Activated T-cell treated with anti-CD3 and anti-CD28 coated beads for 4 hours (primary cell): ENCODE data around the gene PTBP3.
"Not testable (repeated sequence)": the region's sequence is repeated elsewhere in the genome, so short reads cannot be mapped to it uniquely, and the experiment has no call there.

Experiments
- DNase-seq: peaks from one replicate; pipeline ENCODE4 v3.0.0-alpha.2; 2020

PTBP3 gene

DNA sequence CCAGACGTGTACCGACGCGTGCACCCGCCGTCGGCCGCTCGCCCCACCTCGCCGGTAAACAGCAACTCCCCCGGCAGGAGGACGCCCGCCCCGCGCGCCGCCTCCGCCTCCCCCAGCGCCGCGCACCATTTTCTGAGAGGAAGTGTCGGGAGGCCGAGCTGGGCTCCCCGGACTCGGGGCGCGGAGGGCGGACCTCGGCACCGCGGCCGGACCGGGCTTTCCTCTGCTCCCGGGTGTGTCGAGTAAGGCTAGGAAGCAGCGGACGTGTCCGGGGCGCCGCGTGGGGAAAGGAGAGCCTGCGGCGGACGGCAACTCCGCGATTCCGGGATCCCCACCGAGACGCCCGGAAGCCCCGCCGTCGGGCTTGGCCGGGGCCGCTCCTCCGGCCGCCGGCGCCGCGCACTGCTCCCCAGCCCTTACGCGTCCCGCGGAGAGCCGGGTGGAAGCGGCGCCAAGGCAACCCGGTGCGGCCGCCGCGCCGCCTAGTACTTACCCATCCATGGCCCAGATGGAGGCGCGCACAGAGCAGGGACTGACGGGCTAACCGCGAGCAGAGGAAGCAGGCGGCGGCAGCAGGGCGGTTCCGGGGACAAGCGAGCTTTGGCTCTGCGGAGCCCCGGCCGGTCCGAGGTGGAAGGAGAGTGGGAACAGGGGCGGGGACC lies at the start of gene PTBP3:
PTBP3 (minus strand) TSS at position 643 of the 662 bp plus-strand sequence. CDS start 35,754 bp downstream, outside the sequence.
- peak; percentile 65 for DNase-seq

DNA sequence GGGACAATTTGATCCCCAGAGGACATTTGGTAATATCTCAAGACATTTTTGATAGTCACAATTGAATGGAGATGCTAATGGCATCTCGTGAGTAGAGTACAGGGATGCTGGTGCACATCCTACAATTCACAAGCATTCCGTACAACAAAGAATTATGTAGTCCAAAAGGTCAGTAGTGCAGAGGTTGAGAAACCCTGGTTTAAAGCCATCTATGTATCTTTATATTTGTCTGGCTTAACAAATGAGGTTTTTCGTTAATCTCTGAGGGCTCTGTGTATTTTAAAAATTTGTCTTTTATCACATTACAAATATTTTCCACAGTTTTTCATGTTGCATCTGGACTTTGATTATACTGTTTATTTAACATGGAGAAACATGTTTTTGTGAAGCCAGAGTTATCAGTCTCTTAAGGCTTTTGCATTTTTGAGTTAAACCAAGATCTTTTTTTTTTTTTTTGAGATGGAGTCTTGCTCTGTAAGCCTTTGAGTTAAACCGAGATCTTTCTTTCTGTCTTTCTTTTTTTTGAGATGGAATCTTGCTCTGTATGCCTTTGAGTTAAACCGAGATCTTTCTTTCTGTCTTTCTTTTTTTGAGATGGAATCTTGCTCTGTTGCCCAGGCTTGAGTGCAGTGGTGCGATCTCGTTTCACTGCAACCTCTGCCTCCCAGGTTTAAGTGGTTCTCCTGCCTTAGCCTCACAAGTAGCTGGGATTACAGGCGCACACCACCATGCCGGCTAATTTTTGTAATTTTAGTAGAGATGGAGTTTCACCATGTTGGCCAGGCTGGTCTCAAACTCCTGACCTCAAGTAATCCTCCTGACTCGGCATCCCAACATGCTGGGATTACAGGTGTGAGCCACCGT lies 49.3 kb upstream of the PTBP3 start:
- no peak for DNase-seq

- DNase-seq, result no peak
These were observed 48.6 kb upstream of the PTBP3 start for GRCh38 chr9:112382066-112382465.

DNA sequence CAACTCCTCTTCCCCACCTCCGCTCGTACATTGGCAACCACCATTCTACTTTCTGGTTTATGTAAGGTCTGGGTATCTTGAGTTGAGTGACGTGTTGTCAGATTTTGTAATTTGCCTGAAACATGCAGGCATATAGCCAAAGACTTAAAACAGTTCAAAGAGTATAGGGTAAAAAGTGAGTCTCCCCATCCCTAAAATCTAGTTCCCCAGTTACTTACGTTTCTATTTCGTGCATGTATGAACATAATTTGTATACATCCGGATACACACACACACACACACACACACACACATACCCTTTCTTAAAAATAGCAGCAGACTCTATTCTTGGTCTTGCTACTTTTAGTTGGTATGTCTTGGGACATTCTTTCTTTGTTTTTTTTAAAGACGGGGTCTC lies 47.4 kb upstream of the PTBP3 start:
- no peak for DNase-seq

DNA sequence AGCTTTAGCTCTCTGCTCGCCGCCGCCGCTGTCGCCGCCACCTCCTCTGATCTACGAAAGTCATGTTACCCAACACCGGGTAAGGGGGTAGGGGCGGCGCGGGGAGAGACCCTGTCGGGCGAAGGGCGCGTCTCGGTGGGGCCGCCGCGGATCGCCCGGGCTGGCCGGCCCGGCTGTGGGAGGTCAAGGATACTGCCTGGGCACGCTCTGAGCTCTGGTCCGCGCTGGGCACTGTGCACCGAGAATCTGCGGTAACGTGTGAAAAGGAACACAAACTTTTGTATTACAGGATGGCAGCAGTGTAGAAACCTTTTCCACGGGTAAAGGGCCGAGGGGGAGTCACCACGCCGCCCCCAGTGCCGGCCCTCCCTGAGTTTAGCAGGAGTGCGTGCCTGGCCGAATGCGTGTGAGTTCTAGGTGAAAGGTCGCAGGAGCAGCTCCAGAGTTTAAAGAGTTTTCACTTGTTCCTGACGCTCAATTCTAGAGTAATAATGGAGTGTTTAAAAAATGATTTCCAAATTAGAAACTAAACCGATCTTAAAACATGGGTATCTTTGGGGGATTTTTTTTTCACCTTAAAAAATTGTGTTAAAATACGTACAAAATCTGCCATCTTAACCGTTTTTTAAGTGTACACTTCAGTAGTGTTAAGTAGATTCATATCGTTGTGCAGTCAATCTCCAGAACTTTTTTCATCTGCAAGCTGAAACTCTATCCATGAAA lies 46.8 kb upstream of the PTBP3 start, which contains the start of gene HSDL2:
HSDL2 (plus strand) TSS at position 7 of the 723 bp plus-strand sequence; CDS start at position 63, 56 bp downstream.
- no peak for DNase-seq

DNA sequence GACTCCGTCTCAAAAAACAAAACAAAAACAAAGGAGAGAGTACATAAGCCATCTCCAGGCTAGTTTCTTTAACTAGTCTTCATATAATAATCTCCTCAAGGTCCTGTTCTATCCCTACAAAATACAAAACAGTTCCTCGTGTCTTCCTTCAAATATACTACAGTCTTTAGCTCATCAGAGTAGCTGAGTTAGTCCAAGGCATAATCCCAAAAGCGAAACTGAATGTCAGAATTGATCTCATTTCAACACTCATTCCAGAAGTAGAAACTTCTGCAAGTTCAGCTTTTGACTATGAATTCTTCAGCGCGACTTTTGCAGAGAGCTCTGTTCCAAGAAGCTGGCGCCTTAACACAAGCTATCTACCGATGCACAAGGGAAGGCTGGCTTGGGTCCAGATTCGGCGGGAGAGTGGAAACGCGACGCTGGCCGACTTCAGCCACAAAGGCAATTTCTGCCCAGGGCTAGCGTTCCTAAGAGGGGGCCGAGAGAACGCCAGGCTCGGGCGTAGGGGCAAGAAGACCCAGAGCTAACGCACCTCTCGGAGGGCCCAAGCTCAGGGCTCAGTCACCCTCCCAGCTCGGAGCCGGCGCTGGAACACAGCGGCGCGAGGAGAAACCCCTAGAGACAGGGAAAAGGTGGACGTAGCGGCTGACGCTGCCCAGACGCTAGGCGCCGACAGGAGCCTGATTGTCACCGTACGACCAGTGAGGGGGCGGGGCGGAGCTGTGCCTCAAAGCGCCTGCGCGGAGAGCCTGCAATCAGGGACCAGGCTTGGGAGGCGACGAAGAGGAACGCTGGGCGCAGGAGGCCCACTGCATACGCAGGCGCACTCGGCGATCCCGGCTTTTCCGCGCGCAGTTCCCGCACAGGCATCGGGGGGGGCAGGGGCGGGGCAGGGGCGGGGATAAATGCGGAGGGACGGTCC lies 46.0 kb upstream of the PTBP3 start:
- DNase-seq, result peak; percentile 98

DNA sequence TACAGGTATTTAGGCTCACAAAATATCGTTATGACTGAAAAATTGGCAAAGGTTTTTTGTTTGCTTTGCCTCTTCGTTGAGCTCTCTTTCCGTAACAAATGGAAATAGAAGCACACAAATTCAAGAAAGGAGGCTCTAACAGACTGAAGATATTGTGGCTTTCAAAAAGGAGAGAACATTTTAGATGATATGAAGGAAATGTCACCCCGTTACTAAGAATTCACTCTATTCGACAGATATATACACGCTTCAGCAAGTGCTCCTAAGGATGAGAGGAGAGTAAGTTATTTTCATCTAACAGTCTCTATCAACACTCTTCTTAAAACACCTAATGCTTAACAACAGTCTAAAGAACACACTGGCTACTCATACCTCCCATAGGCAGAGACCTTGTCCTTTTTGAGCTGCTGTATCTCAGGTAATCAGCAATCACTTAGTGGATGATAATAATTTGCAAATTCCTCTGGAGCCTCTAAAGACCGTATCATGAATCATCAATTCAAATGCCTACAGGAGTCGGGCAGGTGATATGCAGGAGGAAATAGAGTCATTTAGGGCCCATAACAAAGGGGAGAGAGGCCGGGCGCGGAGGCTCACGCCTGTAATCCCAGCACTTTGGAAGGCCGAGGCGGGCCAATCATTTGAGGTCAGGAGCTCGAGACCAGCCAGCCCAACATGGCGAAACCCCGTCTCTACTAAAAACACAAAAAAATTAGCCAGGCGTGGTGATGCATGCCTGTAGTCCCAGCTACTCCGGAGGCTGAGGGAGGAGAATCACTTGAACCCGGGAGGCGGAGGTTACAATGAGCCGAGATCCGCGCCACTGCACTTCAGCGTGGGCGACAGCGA lies 45.1 kb upstream of the PTBP3 start:
- DNase-seq, result no peak

- DNase-seq, result no peak
These were observed 44.4 kb upstream of the PTBP3 start for GRCh38 chr9:112377684-112378327.

DNA sequence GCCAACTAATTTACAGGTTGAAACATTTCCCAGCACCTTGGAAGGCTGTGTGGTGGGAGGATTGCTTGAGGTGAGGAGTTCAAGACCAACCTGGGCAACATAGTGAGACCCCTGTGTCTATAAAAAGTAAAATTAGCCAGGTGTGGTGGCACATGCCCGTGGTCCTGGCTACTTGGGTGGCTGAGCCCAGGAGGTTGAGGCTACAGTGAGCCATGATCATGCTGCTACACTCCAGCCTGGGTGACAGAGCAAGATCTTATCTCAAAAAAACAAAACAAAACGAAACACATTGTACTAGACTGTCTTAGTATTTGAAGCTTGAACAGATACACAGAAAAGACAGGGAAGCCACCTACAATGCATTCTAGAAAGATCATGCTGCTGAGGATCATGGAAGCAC lies 43.7 kb upstream of the PTBP3 start:
- DNase-seq, result no peak

- no peak for DNase-seq
These were observed 41.9 kb upstream of the PTBP3 start for GRCh38 chr9:112375361-112375760.

DNA sequence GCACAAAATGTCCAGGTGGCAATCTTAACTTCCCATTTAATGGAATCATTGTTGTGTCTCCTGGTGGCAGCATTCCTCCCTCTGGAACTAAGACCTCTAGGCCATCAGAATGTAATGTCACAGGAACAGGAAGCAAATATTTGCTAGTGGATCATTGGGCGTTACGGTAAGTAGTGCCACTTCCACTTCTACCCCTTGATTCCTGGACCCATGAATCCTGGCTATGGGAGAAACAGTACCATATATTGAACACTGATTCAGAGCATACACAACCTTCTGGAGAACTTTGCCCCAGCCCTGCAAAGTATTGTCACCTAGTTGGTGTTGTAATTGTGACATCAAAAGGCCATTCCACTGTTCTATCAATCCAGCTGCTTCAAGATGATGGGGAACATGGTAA lies 40.8 kb upstream of the PTBP3 start:
- not testable (repeated sequence) for DNase-seq

GRCh38 chr9:112373666-112374065 lies 40.2 kb upstream of the PTBP3 start:
- not testable (repeated sequence) for DNase-seq

DNA sequence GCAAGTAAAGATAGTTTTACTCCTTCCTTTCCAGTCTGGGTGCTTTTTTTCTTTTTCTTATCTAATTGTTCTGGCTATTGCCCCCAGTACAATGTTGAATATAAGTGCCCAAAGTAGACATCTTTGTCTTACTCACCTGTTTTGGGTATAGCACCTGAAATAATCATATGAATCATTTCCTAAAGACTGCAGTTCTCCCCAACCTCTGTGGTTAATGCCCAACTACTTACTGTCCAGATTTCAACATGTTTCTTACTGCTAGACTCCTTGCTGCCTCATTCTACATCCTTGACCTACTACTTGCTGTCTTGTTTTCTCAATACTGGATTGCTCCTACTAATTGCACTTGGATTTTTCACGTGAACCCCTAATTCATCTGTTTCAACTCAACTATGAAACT lies 37.6 kb upstream of the PTBP3 start:
- no peak for DNase-seq

- DNase-seq, result no peak
These were observed 36.4 kb upstream of the PTBP3 start for GRCh38 chr9:112369817-112370216.

DNA sequence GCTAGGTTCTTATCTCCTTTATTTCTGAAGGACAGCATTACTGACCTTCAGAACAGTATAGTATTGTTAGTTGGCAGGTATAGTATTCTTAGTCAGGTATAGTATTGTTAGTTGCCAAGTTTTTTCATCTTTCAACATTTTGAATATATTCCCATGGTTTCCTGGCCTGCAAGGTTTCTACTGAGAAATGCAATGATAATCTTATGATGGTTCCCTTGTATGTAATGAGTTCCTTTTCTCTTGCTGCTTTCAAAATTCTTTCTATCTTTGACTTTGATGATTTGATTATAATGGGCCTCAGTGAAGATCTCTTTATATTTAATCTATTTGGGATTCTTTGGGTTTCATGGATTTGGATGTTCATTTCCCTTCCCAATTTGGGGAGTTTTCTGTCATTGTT lies 34.0 kb upstream of the PTBP3 start:
- DNase-seq, result no peak

DNA sequence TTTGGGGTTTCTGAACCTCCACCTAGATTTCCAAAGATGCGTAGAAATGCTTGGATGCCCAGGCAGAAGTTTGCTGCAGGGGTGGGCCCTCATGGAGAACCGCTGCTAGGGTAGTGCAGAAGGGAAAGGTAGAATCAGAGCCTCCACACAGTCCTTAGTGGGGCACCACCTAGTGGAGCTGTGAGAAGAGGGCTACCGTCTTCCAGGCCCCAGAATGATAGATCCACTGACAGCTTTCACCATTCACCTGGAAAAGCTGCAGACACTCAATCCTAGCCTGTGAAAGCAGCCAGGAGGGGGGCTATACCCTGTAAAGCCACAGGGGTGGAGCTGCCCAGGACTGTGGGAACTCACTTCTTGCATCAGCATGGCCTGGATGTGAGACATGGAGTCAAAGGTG lies 33.2 kb upstream of the PTBP3 start:
- no peak for DNase-seq

DNA sequence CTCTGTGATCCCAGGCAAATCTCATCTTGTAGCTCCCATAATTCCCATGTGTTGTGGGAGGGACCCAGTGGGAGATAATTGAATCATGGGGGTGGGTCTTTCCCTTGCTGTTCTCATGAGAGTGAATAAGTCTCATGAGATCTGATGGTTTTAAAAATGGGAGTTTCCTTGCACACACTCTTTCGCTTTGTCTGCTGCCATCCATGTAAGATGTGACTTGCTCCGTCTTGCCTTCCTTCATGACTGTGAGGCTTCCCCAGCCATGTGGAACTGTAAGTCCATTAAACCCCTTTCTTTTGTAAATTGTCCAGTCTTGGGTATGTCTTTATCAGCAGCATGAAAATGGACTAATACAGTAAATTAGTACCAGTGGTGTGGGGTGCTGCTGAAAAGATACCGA lies 31.8 kb upstream of the PTBP3 start:
- DNase-seq, result not testable (repeated sequence)

- DNase-seq, result no peak
These were observed 31.3 kb upstream of the PTBP3 start for GRCh38 chr9:112364761-112365160.

GRCh38 chr9:112361601-112362000 lies 28.2 kb upstream of the PTBP3 start:
- DNase-seq, result peak; percentile 5

GRCh38 chr9:112360047-112360804 lies 26.8 kb upstream of the PTBP3 start:
- no peak for DNase-seq
